Stomach (tissue), 9 donors: ENCODE results near the gene LRRC4B. TPM values are rescaled to one million over a fixed set of nuclear protein-coding genes. Genes with fewer than 3 reads are reported as not detected.

Experiments used
- DNase-seq, 2 donors: peaks; one replicate each; pipeline versions ENCODE4 v3.0.0 to v3.0.0-alpha.2; 2013 to 2019
- H3K27ac ChIP-seq, 5 donors: fragments of 200-600 bp in 4 of 5; sonication (generic) in 4 of 5; one replicate each; pipeline ENCODE4 v1.5.1; 2013 to 2019; ENCODE audit warnings: mild to moderate bottlenecking in 1 of 5, moderate library complexity in 1 of 5
- H3K27me3 ChIP-seq, 3 donors: fragments of 200-600 bp; sonication (generic); one replicate each; pipeline ENCODE4 v1.5.1; 2017 to 2019; ENCODE audit warnings: mixed run types in 1 of 3
- H3K36me3 ChIP-seq, 4 donors: fragments of 200-600 bp; sonication (generic); 1 replicate in 3 of 4; 2 replicates in 1 of 4; pipeline ENCODE4 v1.5.1; 2016 to 2019
- H3K4me1 ChIP-seq, 4 donors: fragments of 200-600 bp; sonication (generic); one replicate each; pipeline ENCODE4 v1.5.1; 2016 to 2019
- H3K4me3 ChIP-seq, 4 donors: fragments of 200-600 bp; sonication (generic) in 3 of 4; one replicate each; pipeline ENCODE4 v1.5.1; 2016 to 2019; ENCODE audit warnings: mild to moderate bottlenecking in 1 of 4
- H3K9me3 ChIP-seq, 4 donors: fragments of 200-600 bp; sonication (generic); one replicate each; pipeline ENCODE4 v1.5.1; 2016 to 2019
- EP300 ChIP-seq: sonication (generic); formaldehyde crosslinking; IDR thresholded peaks from one replicate; pipeline ENCODE4 v1.6.1; 2017; ENCODE audit warnings: antibody characterized with exemption
- POLR2A ChIP-seq, 4 donors: fragments of 450-650 bp; IDR thresholded peaks; one replicate each; pipeline ENCODE4 v1.6.1; 2016; ENCODE audit warnings: antibody characterized with exemption in 4 of 4, control low read depth in 2 of 4, mild to moderate bottlenecking in 1 of 4, moderate library complexity in 1 of 4
- POLR2AphosphoS5 ChIP-seq, 3 donors: sonication (generic); formaldehyde crosslinking; IDR thresholded peaks; one replicate each; pipeline ENCODE4 v1.6.1; 2016; ENCODE audit warnings: antibody characterized with exemption in 3 of 3
- WGBS, 5 donors: extraction: QIAGEN DNeasy Blood & Tissue Kit in 3 of 5; methylation state at CpG; one replicate each; pipeline versions ENCODE4 v1.1.5 to v1.1.7; 2013 to 2018; 5-methylcytosine and 5-hydroxymethylcytosine counted together
- intact Hi-C: fragments of 100-400 bp; cut with DNase I; formaldehyde crosslinking; loops from one replicate; pipeline ENCODE4 v1.15.1; 2023; ENCODE audit warnings: low total_unique reads
- polyA plus RNA-seq, 3 donors: library from polyadenylated mRNA; stranded (reverse); fragments of 200-250 nt; gene quantifications; one replicate each; pipeline ENCODE4 v1.2.3, GENCODE V29; 2013
- total RNA-seq, 5 donors: library from RNA; depleted of rRNA; stranded (reverse); fragments of >200 nt; gene quantifications; one replicate each; pipeline versions ENCODE4 v1.1.0 to v1.2.3, GENCODE V29; 2014 to 2016
- TF ChIP-seq, protein P1 (sequence below), 7 experiments: fragments of 450-650 bp in 4 of 7; fragments of 200-600 bp in 3 of 7; sonication (generic) in 3 of 7; IDR thresholded peaks; one replicate each; pipeline ENCODE4 v1.5.1; 2016 to 2019; ENCODE audit warnings: antibody characterized with exemption in 7 of 7, control low read depth in 2 of 7, mild to moderate bottlenecking in 1 of 7
- donor health status: healthy with polysubstance abuse.
- donor health status: Bipolar disorder and iron deficiency.
- donor health status: healthy.

LRRC4B gene
- total and polyA plus RNA-seq, 8 donors: 0.45 to 4.4 (median 1.5) TPM; not detected in 1

DNA sequence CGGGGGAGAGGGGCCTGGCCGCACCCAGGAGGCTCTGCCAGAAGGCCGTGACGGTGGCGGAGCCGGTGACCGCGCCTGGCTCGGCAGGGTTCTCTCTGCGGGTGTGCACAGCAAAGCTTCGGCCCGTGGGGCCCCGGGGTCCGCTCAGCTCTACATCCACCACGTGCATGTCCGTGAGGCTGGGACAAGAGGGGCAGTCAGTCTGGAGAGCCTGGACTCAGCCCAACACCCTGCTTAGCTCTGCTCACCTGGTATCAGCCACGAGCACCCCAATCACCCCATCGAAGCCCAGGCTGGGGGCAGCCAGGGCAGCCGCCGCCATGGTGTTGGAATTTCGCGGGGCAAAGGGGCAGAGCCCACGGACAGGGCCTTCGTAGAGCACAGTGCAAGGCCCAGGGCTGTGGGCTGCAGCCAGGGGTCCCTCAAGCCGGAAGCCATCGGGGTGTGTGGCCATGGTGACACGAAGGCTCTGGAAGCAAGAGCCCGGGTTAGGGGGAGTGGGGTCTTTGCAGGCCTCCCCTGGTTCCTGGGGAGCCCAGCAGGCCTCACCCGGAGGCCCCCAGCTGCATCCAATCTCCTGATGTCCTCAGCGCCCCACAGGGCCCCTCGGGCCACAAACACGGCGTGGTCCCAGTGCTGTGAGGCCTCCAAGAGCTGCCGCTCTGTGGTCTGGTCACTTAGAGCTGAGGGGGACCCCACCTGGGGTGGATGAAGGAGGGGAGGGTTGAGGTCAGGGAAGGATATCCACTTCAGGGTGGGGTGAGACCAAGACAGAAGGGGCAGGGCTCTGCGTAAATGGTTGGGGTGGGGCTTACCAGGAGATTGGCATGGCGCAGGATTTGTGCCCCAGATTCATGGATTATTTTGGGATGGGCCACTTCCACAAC lies 55.9 kb downstream of the LRRC4B start:
- Histone ChIP-seq H3K36me3 (peaks cover 0 to 1% (median 0%) of the 10 kb centered on the region in 4 donors), H3K27ac (peak overlapping the region in 3 of 5 donors; percentile 82 to 90 (median 87)), H3K4me3 (peak overlapping the region in 1 of 4 donors; percentile 67), H3K27me3 (peaks cover 0 to 15% (median 6%) of the 10 kb centered on the region in 3 donors), H3K9me3 (no peaks in the 10 kb centered on the region), H3K4me1 (peaks cover 5 to 22% (median 20%) of the 10 kb centered on the region in 4 donors)
- 87 to 92% (median 88%) methylated on average over 21 to 36 of the region's 36 CpGs for WGBS, 5 donors
- intact Hi-C loops: no loop called here
- no peak for DNase-seq
- TF ChIP-seq POLR2A (IDR thresholded peaks at IDR 0.05) (no peak), POLR2AphosphoS5 (IDR thresholded peaks at IDR 0.05) (no peak)
- TF ChIP-seq, protein P1, sequence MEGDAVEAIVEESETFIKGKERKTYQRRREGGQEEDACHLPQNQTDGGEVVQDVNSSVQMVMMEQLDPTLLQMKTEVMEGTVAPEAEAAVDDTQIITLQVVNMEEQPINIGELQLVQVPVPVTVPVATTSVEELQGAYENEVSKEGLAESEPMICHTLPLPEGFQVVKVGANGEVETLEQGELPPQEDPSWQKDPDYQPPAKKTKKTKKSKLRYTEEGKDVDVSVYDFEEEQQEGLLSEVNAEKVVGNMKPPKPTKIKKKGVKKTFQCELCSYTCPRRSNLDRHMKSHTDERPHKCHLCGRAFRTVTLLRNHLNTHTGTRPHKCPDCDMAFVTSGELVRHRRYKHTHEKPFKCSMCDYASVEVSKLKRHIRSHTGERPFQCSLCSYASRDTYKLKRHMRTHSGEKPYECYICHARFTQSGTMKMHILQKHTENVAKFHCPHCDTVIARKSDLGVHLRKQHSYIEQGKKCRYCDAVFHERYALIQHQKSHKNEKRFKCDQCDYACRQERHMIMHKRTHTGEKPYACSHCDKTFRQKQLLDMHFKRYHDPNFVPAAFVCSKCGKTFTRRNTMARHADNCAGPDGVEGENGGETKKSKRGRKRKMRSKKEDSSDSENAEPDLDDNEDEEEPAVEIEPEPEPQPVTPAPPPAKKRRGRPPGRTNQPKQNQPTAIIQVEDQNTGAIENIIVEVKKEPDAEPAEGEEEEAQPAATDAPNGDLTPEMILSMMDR (IDR thresholded peaks at IDR 0.05): no peak

DNA sequence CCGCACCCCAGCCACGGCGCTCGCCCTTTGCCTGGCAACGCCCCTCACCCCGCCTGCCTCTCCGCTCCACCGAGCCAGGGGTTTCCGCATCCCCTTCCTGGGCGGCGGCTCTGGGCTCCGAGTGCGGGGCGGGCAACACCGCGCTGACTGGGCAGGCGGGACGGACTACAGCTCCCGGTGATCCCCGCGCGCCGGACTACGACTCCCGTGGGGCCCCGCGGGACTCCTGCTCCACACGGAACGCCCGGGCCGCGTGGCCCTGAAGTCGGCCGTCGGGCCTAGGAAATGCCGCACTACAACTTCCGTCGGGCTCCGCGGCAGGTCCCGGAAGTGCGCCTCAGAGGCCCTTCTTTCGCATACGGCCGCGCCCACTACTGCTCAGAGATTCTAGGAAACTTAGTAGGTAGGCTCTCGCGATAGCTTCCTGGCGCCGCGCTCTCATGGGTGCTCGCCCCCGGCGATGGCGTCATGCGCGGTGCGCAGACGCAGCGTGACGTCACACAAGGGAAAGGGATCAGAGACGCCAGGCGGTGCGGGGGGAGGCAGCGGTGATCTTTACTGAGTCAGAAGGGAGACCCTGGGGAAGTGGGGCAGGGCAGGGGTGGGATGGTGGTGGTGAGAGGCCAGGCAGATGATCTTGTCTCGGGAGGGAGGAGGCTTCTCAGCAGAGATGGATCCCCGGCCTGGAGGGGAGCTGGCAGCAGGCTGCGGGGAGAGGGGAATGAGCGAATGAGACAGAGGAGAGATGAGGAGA lies 57.0 kb downstream of the LRRC4B start, which contains the start of gene JOSD2:
TSS of gene JOSD2 (minus strand) at position 123 of the 754 bp plus-strand sequence. CDS start 760 bp downstream, outside the sequence.
- Histone ChIP-seq H3K27ac (peak within 1 kb of the TSS; percentile 48 to 90 (median 82)), H3K4me3 (peak within 1 kb of the TSS; percentile 57 to 79 (median 71)), H3K9me3 (no peaks in the 10 kb centered on the region), H3K4me1 (peaks cover 5 to 22% (median 20%) of the 10 kb centered on the region in 4 donors), H3K27me3 (peaks cover 0 to 15% (median 0%) of the 10 kb centered on the region in 3 donors), H3K36me3 (peaks cover 0 to 3% (median 3%) of the 10 kb centered on the region in 4 donors)
- peak; percentile 98 to 100 for DNase-seq
- TF ChIP-seq, protein P1 (IDR thresholded peaks at IDR 0.05): no peak
- no peak for TF ChIP-seq EP300
- peak; percentile 49 to 92 (median 80) for TF ChIP-seq POLR2AphosphoS5 (IDR thresholded peaks at IDR 0.05)
- TF ChIP-seq POLR2A (IDR thresholded peaks at IDR 0.05): no peak
- intact Hi-C loops: no loop called here
- WGBS, 5 donors: 1 to 2% (median 1%) methylated on average over 39 to 69 of the region's 69 CpGs

DNA sequence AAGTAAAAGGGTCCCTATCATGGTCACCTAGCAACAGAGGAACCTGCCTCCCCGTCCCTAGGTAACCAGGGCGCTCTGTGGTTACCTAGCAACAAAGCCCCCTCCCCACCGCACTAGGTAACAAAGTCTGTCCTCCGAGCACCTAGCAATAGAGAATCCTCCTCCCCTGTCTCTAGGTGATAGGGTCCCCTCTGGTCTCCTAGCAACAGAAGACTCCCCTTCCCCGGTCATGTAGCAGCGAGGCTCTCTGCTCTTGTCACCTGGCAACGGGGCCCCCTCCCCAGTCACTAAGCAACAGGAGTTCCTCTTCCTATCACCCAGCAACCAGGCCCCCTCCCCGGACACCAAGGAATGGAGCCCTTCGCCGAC lies 57.6 kb downstream of the LRRC4B start:
- peaks cover 0 to 9% (median 8%) of the 10 kb centered on the region in 4 donors for H3K36me3 ChIP-seq
- TF ChIP-seq POLR2AphosphoS5 (IDR thresholded peaks at IDR 0.05): no peak
- no peak for TF ChIP-seq POLR2A (IDR thresholded peaks at IDR 0.05)
- no peak for TF ChIP-seq EP300
- TF ChIP-seq, protein P1 (IDR thresholded peaks at IDR 0.05): no peak
- H3K27ac ChIP-seq: peak overlapping the region; percentile 48 to 90 (median 82)
- H3K27me3 ChIP-seq: peaks cover 0 to 15% (median 0%) of the 10 kb centered on the region in 3 donors
- WGBS, 5 donors: 2 to 11% (median 5%) methylated on average over 3 to 10 of the region's 10 CpGs
- no peak for DNase-seq
- H3K9me3 ChIP-seq: no peaks in the 10 kb centered on the region
- intact Hi-C loops: no loop called here
- H3K4me1 ChIP-seq: peaks cover 5 to 22% (median 20%) of the 10 kb centered on the region in 4 donors
- peak overlapping the region; percentile 57 to 79 (median 71) for H3K4me3 ChIP-seq

DNA sequence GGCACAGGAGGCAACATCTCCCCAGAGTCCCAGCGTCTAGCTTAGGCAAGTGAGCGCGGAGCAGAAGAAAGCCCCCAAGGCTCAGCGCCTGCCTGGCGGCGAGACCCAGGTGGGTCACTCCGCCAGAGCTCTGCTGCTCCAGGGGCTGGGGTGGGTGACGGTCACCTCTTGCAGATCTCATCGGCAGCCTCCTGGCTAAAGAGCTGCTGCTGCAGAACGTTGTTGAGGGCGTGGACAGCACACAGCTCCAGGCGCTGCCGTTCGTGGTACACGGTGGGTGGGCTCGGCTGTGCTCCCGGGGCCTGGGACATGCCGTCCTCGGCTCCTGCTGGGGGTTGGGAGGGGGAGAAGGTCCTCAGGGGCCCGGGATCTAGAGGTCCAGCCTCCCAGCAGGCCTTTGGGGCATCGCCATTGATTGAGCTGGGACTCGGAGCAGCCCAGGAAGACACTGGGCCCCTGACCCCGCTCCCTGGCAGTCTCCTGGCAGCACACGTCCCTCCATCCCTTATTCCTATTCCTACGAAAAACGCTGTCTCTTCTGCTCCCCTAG lies 58.0 kb downstream of the LRRC4B start:
- no peak for DNase-seq
- no peak for TF ChIP-seq POLR2A (IDR thresholded peaks at IDR 0.05)

More for the DNA sequence above, 58.0 kb downstream of the LRRC4B start:
- peaks cover 0 to 12% (median 11%) of the 10 kb centered on the region in 4 donors for H3K36me3 ChIP-seq
- intact Hi-C loops: no loop called here
- H3K4me1 ChIP-seq: peaks cover 5 to 22% (median 20%) of the 10 kb centered on the region in 4 donors
- WGBS, 5 donors: 36 to 72% (median 48%) methylated on average over 10 to 26 of the region's 26 CpGs
- no peaks in the 10 kb centered on the region for H3K9me3 ChIP-seq
- peak overlapping the region; percentile 57 to 79 (median 71) for H3K4me3 ChIP-seq
- peaks cover 0 to 11% (median 0%) of the 10 kb centered on the region in 3 donors for H3K27me3 ChIP-seq
- H3K27ac ChIP-seq: peak overlapping the region in 4 of 5 donors; percentile 78 to 90 (median 84)
